Measurements from ENCODE around the gene PAX7.

DNA sequence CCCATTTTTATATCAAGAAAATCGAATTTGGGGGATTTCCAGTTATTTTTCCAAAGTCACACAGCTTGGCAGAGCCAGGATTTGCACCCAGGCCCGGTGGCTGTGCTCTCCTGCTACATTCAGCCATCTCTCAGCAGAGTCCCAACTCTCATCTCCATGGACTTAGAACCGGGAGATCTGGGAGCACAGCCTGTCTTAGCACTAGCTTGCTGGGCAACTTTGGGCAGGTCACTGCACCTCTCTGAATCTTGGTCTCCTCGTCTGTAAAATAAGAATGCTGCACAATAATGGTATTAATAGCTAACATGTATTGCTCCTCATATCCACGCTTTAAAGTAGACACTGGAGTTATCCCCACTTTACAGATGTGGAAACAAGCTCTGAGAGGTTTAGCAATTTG, 47.8 kb upstream of the PAX7 start:
- no peak for TF ChIP-seq EP300 (IDR thresholded peaks at IDR 0.05)
- TF ChIP-seq, protein P1, sequence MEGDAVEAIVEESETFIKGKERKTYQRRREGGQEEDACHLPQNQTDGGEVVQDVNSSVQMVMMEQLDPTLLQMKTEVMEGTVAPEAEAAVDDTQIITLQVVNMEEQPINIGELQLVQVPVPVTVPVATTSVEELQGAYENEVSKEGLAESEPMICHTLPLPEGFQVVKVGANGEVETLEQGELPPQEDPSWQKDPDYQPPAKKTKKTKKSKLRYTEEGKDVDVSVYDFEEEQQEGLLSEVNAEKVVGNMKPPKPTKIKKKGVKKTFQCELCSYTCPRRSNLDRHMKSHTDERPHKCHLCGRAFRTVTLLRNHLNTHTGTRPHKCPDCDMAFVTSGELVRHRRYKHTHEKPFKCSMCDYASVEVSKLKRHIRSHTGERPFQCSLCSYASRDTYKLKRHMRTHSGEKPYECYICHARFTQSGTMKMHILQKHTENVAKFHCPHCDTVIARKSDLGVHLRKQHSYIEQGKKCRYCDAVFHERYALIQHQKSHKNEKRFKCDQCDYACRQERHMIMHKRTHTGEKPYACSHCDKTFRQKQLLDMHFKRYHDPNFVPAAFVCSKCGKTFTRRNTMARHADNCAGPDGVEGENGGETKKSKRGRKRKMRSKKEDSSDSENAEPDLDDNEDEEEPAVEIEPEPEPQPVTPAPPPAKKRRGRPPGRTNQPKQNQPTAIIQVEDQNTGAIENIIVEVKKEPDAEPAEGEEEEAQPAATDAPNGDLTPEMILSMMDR (IDR thresholded peaks at IDR 0.05): no peak
